ENCODE results near the gene SLC38A7.

GRCh38 chr16:58644765-58645487, 39.6 kb downstream of the SLC38A7 start:
- TF ChIP-seq CTCF (IDR thresholded peaks at IDR 0.05) (no peak), POLR2A (IDR thresholded peaks at IDR 0.05) (no peak), EP300 (IDR thresholded peaks at IDR 0.05) (no peak)
